Liver (tissue), 9 donors: ENCODE results near the gene CTNNBL1. TPM values are rescaled to one million over a fixed set of nuclear protein-coding genes. Genes with fewer than 3 reads are reported as not detected.

ENCODE experiments used
- DNase-seq: peaks from one replicate; pipeline ENCODE4 v3.0.0-alpha.2; 2017; ENCODE audit warnings: low spot score
- H3K27ac ChIP-seq, 2 donors: one replicate each; pipeline ENCODE4 v1.7.0; 2013; ENCODE audit warnings: inconsistent platforms in 2 of 2, low read length in 2 of 2, control low read depth in 1 of 2, low read depth in 1 of 2, mild to moderate bottlenecking in 1 of 2
- H3K27me3 ChIP-seq, 4 donors: one replicate each; pipeline versions ENCODE4 v1.6.1 to v1.7.0; 2013; ENCODE audit warnings: low read length in 3 of 4, inconsistent platforms in 1 of 4, mild to moderate bottlenecking in 1 of 4, moderate library complexity in 1 of 4; ENCODE audit not compliant: control insufficient read depth in 4 of 4, insufficient read depth in 4 of 4
- H3K36me3 ChIP-seq, 4 donors: one replicate each; pipeline versions ENCODE4 v1.6.1 to v1.7.0; 2013; ENCODE audit warnings: low read length in 3 of 4, mild to moderate bottlenecking in 3 of 4, low read depth in 1 of 4, moderate library complexity in 1 of 4; ENCODE audit not compliant: control insufficient read depth in 4 of 4, insufficient read depth in 3 of 4
- H3K4me1 ChIP-seq, 4 donors: one replicate each; pipeline versions ENCODE4 v1.6.1 to v1.7.0; 2013; ENCODE audit warnings: low read length in 3 of 4, mild to moderate bottlenecking in 3 of 4, moderate library complexity in 1 of 4; ENCODE audit not compliant: control insufficient read depth in 4 of 4, insufficient read depth in 4 of 4
- H3K4me3 ChIP-seq, 3 donors: one replicate each; pipeline versions ENCODE4 v1.6.1 to v1.7.0; 2013; ENCODE audit warnings: low read length in 3 of 3, control low read depth in 1 of 3, low read depth in 1 of 3, mild to moderate bottlenecking in 1 of 3
- H3K9ac ChIP-seq, 2 donors: one replicate each; pipeline ENCODE4 v1.7.0; 2013; ENCODE audit warnings: low read length in 2 of 2, mild to moderate bottlenecking in 2 of 2, moderate library complexity in 2 of 2, control low read depth in 1 of 2, low read depth in 1 of 2
- H3K9me3 ChIP-seq, 4 donors: one replicate each; pipeline versions ENCODE4 v1.6.1 to v1.7.0; 2013; ENCODE audit warnings: low read length in 3 of 4; ENCODE audit not compliant: control insufficient read depth in 4 of 4
- ATF3 ChIP-seq: IDR thresholded peaks from 2 replicates; pipeline ENCODE4 v1.6.1; 2016; ENCODE audit warnings: antibody characterized with exemption
- CTCF ChIP-seq: fragments of 150-350 bp; IDR thresholded peaks from 2 replicates; pipeline ENCODE4 v1.5.1; 2017; ENCODE audit warnings: improper control_type of control experiment, low read depth, low read length; ENCODE audit not compliant: missing input control
- EGR1 ChIP-seq, 2 donors: IDR thresholded peaks; 2 replicates each; pipeline ENCODE4 v1.6.1; 2016 to 2018; ENCODE audit warnings: antibody characterized with exemption in 2 of 2, low read depth in 2 of 2
- FOXA1 ChIP-seq: IDR thresholded peaks from 2 replicates; pipeline ENCODE4 v1.6.1; 2016; ENCODE audit warnings: antibody characterized with exemption
- FOXA2 ChIP-seq: IDR thresholded peaks from 2 replicates; pipeline ENCODE4 v1.6.1; 2016; ENCODE audit warnings: antibody characterized with exemption
- GABPA ChIP-seq, 2 donors: IDR thresholded peaks in 1 of 2; conservative IDR thresholded peaks in 1 of 2; 2 replicates each; pipeline ENCODE4 v1.6.1; 2016; ENCODE audit warnings: antibody characterized with exemption in 2 of 2, mild to moderate bottlenecking in 1 of 2, moderate library complexity in 1 of 2
- HNF4A ChIP-seq, 2 donors: conservative IDR thresholded peaks; 2 replicates each; pipeline ENCODE4 v1.6.1; 2016; ENCODE audit warnings: antibody characterized with exemption in 2 of 2, mild to moderate bottlenecking in 2 of 2
- HNF4G ChIP-seq: IDR thresholded peaks from 2 replicates; pipeline ENCODE4 v1.6.1; 2016; ENCODE audit warnings: antibody characterized with exemption
- JUND ChIP-seq, 2 donors: IDR thresholded peaks; 2 replicates each; pipeline ENCODE4 v1.6.1; 2016; ENCODE audit warnings: antibody characterized with exemption in 2 of 2
- MAX ChIP-seq: IDR thresholded peaks from 2 replicates; pipeline ENCODE4 v1.6.1; 2016; ENCODE audit warnings: antibody characterized with exemption
- NR2F2 ChIP-seq: IDR thresholded peaks from 2 replicates; pipeline ENCODE4 v1.6.1; 2016; ENCODE audit warnings: antibody characterized with exemption
- RAD21 ChIP-seq, 2 donors: IDR thresholded peaks; 2 replicates each; pipeline ENCODE4 v1.6.1; 2016; ENCODE audit warnings: antibody characterized with exemption in 2 of 2, mild to moderate bottlenecking in 2 of 2
- REST ChIP-seq: IDR thresholded peaks from 2 replicates; pipeline ENCODE4 v1.6.1; 2016; ENCODE audit warnings: antibody characterized with exemption, mild to moderate bottlenecking
- RXRA ChIP-seq, 2 donors: IDR thresholded peaks; 2 replicates each; pipeline ENCODE4 v1.6.1; 2017 to 2018; ENCODE audit warnings: antibody characterized with exemption in 2 of 2, mild to moderate bottlenecking in 1 of 2
- SP1 ChIP-seq: IDR thresholded peaks from 2 replicates; pipeline ENCODE4 v1.6.1; 2018; ENCODE audit warnings: antibody characterized with exemption, mild to moderate bottlenecking
- TAF1 ChIP-seq: conservative IDR thresholded peaks from 2 replicates; pipeline ENCODE4 v1.6.1; 2016; ENCODE audit warnings: antibody characterized with exemption, mild to moderate bottlenecking
- YY1 ChIP-seq: IDR thresholded peaks from 2 replicates; pipeline ENCODE4 v1.6.1; 2016; ENCODE audit warnings: antibody characterized with exemption, mild to moderate bottlenecking
- WGBS: extraction: QIAGEN DNeasy Blood & Tissue Kit; methylation state at CpG from one replicate; pipeline ENCODE4 v1.1.7; 2013; 5-methylcytosine and 5-hydroxymethylcytosine counted together
- polyA plus RNA-seq, 2 donors: library from polyadenylated mRNA; stranded (reverse) in 1 of 2; unstranded in 1 of 2; fragments of 200-250 nt in 1 of 2; fragments of >200 nt in 1 of 2; fragmentation: Nextera tagmentation in 1 of 2; extraction: Ambion mirVana in 1 of 2; gene quantifications; one replicate each; pipeline versions ENCODE4 v1.2.1 to v1.2.3, GENCODE V29; 2013 to 2015
- total RNA-seq, 2 donors: library from RNA; depleted of rRNA; stranded (reverse); fragments of >200 nt; gene quantifications; one replicate each; pipeline ENCODE4 v1.2.3, GENCODE V29; 2014
- TF ChIP-seq, protein P1 (sequence below): IDR thresholded peaks from 2 replicates; pipeline ENCODE4 v1.6.1; 2016; ENCODE audit warnings: antibody characterized with exemption
- donor health status: healthy.
- donor health status: healthy.
- donor health status: healthy.
- donor health status: healthy.
- donor health status: healthy.

CTNNBL1 gene
- total and polyA plus RNA-seq, 4 donors = 18.3 to 25.4 (median 20.3) TPM

- DNase-seq = no peak
- TF ChIP-seq TAF1 (no peak), ATF3 (no peak), RXRA (IDR thresholded peaks at IDR 0.05) (no peak), YY1 (no peak), RAD21 (IDR thresholded peaks at IDR 0.05) (no peak), EGR1 (IDR thresholded peaks at IDR 0.05; ENCODE audit: low read depth in 2 of 2) (no peak), NR2F2 (no peak), FOXA1 (no peak)
Observed at GRCh38 chr20:37656945-37657344, 36.9 kb upstream of the CTNNBL1 start.

GRCh38 chr20:37657924-37658804, 35.7 kb upstream of the CTNNBL1 start:
- Histone ChIP-seq H3K36me3 (no peaks in the 10 kb centered on the region), H3K4me3 (no peak overlapping the region), H3K27me3 (no peaks in the 10 kb centered on the region), H3K27ac (no peak overlapping the region), H3K4me1 (no peaks in the 10 kb centered on the region), H3K9ac (no peak overlapping the region), H3K9me3 (no peaks in the 10 kb centered on the region)
- no peak for DNase-seq
- WGBS = 68% methylated on average over 6 of the region's 6 CpGs
- TF ChIP-seq, protein P1, sequence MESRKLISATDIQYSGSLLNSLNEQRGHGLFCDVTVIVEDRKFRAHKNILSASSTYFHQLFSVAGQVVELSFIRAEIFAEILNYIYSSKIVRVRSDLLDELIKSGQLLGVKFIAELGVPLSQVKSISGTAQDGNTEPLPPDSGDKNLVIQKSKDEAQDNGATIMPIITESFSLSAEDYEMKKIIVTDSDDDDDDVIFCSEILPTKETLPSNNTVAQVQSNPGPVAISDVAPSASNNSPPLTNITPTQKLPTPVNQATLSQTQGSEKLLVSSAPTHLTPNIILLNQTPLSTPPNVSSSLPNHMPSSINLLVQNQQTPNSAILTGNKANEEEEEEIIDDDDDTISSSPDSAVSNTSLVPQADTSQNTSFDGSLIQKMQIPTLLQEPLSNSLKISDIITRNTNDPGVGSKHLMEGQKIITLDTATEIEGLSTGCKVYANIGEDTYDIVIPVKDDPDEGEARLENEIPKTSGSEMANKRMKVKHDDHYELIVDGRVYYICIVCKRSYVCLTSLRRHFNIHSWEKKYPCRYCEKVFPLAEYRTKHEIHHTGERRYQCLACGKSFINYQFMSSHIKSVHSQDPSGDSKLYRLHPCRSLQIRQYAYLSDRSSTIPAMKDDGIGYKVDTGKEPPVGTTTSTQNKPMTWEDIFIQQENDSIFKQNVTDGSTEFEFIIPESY = no peak
- no peak for TF ChIP-seq HNF4A (conservative IDR thresholded peaks at IDR 0.05)
- no peak for TF ChIP-seq SP1
- no peak for TF ChIP-seq JUND (IDR thresholded peaks at IDR 0.05)
- TF ChIP-seq FOXA1 = no peak
- TF ChIP-seq GABPA (IDR thresholded peaks at IDR 0.05 in 1 of 2, conservative IDR thresholded peaks at IDR 0.05 in 1 of 2) = no peak
- TF ChIP-seq EGR1 (IDR thresholded peaks at IDR 0.05; ENCODE audit: low read depth in 2 of 2) = no peak
- no peak for TF ChIP-seq CTCF
- TF ChIP-seq NR2F2 = no peak
- TF ChIP-seq HNF4G = no peak
- no peak for TF ChIP-seq YY1
- TF ChIP-seq RAD21 (IDR thresholded peaks at IDR 0.05) = no peak
- TF ChIP-seq FOXA2 = no peak
- TF ChIP-seq RXRA (IDR thresholded peaks at IDR 0.05) = no peak
- no peak for TF ChIP-seq TAF1
- no peak for TF ChIP-seq ATF3
- TF ChIP-seq REST = no peak
- TF ChIP-seq MAX = no peak

More at GRCh38 chr20:37656945-37657344, 36.9 kb upstream of the CTNNBL1 start:
- H3K9me3 ChIP-seq = no peaks in the 10 kb centered on the region
- no peak overlapping the region for H3K4me3 ChIP-seq
- H3K4me1 ChIP-seq = peaks cover 0 to 3% (median 0%) of the 10 kb centered on the region in 4 donors
- 85% methylated on average over 6 of the region's 6 CpGs for WGBS
- no peaks in the 10 kb centered on the region for H3K27me3 ChIP-seq
- no peaks in the 10 kb centered on the region for H3K36me3 ChIP-seq
- no peak overlapping the region for H3K9ac ChIP-seq
- H3K27ac ChIP-seq = no peak overlapping the region
